ENCODE data around the gene OSMR.

- TF ChIP-seq REST (IDR thresholded peaks at IDR 0.05; ENCODE audit: insufficient read depth in 1 of 2, low read depth in 2 of 2, low read length in 2 of 2) (peak; percentile 90 to 97), POLR2AphosphoS5 (IDR thresholded peaks at IDR 0.05; ENCODE audit: low read depth, low read length) (no peak)
These were observed 75.4 kb downstream of the OSMR start for GRCh38 chr5:38921174-38921573.
